Erythroblast (primary cell): Measurements from ENCODE around the gene THOC1.

Source experiments
- GATA1 ChIP-seq: IDR thresholded peaks from 2 replicates; pipeline ENCODE4 v1.6.1; 2011; ENCODE audit warnings: low read depth, mild to moderate bottlenecking, control low read depth, low read length, moderate library complexity
- POLR2A ChIP-seq: IDR thresholded peaks from 2 replicates; pipeline ENCODE4 v1.6.1; 2011; ENCODE audit warnings: mild to moderate bottlenecking, low read length

GRCh38 chr18:192801-193200, 75.0 kb downstream of the THOC1 start:
- TF ChIP-seq POLR2A = no peak
- TF ChIP-seq GATA1 = no peak
